Superior temporal gyrus (tissue), 1 donor: Measurements from ENCODE around the gene COMTD1.
"Not testable (repeated sequence)": the region's sequence is repeated elsewhere in the genome, so short reads cannot be mapped to it uniquely, and the experiment has no call there.

Experiments used
- DNase-seq: peaks from one replicate; pipeline ENCODE4 v3.0.0-alpha.2; 2016; ENCODE audit errors: extremely low spot score

The COMTD1 gene

DNA sequence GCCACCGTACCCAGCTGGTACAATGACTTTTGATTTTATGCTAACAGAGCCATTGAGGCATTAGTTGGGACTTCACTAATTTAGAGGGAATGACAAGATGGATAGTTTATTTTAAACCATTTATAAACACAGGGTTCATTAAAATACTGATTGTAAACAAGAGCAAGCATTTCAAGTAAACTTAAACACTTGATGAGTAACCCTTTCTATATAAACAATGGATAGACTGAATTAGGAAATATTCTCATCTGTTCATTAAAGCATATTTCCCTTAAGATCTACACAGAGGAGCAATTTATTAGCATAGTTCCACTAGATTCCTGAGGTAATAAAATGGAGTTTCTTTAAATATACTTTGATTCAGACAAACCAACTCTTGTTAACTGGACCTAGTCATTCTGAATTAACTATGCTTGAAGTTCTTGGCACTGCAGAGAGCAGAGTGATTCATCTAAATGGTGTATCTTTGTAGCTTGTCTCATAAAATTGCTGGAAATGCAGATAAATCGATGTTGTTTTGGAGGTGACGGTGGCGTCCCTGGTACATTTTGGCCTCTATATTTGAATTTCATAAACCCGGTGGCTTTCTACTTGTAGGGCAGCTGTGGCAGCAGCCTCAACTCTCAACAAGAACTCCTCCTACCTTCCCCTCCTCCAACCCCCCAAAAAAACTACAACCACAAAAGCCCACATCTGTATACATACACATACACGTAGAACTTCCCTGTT is 40.6 kb downstream of the COMTD1 start:
- DNase-seq = no peak

DNA sequence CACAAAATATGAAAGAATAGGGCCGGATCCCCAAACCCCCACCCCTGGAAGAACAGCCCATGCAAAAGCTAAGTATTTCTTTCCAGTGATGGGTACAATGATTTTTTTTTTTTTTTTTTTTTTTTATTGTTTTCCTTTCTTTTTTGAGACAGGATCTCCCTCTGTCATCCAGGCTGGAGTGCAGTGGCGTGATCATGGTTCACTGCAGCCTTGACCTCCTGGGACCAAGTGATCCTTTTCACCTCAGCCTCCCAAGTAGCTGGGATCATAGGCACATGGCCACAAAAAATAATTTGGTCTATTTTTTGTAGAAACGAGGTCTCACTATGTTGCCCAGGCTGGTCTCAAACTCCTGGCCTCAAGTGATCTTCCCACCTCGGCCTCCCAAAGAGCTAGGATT is 41.1 kb downstream of the COMTD1 start:
- not testable (repeated sequence) for DNase-seq

DNA sequence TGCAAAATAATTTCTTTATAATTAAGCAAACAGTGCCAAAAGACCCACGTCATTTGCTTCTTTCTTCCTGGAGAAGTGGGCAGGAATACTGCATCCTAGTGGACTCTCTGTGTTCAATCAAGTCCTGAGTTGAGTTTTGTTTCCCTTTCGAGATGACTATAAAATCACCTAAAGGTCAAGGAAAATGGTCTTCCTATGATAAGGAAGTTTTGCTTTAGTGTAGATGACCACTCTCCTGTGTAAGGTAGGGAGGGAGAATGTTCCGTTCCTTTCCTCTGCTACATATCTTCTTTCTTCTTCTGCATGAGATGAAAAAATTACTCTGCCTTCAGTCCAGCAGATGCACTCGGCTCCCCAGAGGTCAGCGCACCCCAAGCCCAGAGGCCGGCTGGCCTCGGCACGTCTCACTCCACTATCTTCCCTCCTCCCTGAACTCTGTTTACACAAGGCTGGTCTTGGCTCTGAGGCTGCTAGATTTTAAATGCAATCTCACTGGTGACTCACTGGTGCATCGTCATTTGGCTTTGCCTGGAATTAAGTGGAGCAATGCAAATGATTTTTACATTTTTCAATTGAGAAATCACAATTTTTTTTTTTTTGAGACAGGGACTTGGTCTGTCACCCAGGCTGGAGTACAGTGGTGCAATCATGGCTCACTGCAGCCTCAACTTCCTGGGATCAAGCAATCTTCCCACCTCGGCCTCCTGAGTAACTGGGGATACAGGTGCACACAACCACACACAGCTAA is 43.8 kb downstream of the COMTD1 start:
- no peak for DNase-seq

DNA sequence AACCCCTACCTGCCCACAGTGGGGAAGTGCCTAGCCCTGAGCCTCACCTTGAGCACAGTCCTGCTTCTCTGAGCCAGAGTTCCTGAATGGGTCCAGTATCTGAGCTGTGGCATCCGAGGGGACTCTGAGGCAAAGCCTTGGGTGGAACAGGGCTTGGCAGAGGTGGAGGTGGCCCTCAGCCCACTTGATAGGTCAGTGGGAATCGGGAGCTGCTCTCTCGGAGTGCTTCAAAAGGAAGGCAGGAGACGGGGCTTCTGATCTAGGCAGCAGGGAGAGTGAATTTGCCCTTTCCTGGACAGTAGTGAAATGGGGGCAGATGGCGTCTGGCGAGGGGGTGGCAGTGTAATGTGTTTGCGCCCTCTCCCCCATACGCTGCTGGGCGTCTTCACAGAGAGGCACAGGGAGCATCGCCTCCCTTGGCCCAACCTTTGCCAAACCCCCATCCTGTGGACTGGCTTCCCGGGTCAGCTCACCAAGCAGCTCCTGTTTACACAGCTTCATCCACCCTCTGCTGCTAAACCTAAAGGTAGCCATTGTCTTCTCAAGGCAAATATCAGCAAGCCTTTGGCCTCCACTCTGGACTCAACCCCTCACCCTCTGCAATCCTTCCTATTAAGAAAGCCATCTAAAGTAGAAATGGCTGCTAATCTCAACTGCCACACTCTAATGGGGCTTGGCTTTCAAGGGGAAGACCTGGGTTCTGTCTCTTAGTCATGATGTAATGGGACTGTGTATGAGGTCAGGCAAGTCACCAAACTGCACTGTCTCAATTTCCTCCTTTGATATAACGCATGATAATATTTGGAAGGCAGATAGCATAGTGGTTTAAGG is 46.3 kb downstream of the COMTD1 start:
- no peak for DNase-seq

DNA sequence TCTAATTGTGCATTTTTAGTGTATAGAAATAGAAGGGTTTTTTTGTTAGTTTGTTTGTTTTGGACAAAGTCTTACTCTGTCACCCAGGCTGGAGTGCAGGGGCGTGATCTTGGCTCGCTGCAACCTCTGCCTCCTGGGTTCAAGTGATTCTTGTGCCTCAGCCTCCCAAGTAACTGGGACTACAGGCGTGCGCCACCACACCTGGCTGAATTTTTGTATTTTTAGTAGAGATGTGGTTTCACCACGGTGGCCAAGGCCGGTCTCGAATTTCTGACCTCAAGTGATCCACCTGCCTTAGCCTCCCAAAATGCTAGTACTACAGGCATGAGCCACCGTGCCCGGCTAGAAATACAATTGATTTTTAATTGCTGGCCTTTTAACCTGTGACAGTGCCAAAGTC is 47.2 kb downstream of the COMTD1 start:
- DNase-seq = not testable (repeated sequence)

DNA sequence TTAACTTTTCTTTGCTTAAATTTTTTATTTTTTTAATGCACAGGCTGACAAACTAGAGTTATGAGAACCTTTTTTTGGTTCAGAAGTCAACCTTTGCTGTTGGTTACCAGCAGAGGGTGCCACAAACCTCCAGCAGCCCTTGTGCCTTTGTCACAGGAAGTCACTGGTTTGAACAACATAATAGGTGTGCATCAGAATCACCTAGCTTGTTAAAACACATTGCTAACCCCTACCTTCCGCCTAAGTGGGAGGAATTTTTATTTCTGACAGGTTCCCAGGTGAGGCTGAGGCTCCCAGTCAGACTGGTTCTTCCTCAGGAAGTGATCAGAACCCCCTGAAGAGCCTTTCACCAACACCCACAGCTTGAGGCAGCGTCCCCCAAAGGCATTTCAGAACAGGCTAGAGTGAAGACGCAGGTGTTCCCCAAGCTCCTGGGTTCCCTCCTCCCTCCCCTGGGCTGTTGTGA is 47.8 kb downstream of the COMTD1 start:
- no peak for DNase-seq

DNA sequence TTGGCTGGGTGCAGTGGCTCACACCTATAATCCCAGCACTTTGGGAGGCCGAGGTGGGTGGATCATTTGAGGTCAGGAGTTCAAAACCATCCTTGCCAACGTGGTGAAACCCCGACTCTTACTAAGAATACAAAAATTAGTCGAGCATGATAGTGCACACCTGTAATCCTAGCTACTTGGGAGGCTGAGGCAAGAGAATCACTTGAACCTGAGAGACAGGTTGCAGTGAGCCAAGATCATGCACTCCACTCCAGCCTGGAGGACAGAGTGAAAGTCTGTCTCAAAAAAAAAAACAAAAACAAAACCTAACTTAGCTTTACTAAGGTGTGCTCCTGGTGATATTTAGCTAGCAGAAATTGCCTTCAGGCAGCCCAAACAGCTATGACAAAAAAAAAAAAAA is 49.4 kb downstream of the COMTD1 start:
- DNase-seq = no peak
